ENCODE measurements around the gene SLC2A10.

SLC2A10 gene

DNA sequence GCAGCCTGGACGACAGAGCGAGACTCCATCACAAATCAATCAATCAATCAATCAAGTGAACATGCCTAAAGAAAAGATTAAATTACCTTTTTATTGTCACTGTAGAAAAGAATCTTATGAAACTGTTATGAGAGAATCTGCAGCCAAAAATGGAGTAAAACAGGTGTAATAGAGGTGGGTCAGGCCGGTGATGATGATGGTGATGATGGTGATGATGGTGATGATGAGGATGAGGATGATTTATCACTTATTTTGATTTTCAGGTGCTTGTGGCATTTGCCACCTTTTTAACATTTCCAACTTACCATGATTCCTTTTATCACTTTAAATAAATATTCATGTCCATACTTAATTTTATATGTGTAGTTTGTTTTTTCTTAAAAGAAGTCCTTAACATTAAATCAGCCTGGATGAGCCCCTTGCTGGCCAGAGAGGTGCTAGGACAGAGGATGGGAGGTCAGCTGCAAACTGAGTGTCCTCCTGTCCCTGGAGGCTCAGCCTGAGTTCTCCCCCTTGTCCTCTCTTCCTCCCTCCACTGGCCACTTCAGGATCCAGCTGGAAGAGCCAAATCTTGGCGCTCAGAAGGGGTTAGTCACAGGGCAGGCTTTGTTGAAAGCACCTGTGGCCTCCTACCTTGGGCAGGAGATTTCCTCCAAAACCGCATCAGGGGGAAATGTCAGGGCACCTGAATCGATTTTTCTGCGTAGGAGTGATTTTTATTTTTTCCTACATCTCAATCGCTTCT is 32.6 kb downstream of the SLC2A10 start:
- H3K4me3 ChIP-seq (ENCODE audit: low read depth, low read length) = no peak overlapping the region
- DNase-seq (ENCODE audit: low read depth) = no peak
- TF ChIP-seq, protein P1, sequence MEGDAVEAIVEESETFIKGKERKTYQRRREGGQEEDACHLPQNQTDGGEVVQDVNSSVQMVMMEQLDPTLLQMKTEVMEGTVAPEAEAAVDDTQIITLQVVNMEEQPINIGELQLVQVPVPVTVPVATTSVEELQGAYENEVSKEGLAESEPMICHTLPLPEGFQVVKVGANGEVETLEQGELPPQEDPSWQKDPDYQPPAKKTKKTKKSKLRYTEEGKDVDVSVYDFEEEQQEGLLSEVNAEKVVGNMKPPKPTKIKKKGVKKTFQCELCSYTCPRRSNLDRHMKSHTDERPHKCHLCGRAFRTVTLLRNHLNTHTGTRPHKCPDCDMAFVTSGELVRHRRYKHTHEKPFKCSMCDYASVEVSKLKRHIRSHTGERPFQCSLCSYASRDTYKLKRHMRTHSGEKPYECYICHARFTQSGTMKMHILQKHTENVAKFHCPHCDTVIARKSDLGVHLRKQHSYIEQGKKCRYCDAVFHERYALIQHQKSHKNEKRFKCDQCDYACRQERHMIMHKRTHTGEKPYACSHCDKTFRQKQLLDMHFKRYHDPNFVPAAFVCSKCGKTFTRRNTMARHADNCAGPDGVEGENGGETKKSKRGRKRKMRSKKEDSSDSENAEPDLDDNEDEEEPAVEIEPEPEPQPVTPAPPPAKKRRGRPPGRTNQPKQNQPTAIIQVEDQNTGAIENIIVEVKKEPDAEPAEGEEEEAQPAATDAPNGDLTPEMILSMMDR (IDR thresholded peaks at IDR 0.05; ENCODE audit: control insufficient read depth, extremely low read depth, insufficient read depth) = no peak

DNA sequence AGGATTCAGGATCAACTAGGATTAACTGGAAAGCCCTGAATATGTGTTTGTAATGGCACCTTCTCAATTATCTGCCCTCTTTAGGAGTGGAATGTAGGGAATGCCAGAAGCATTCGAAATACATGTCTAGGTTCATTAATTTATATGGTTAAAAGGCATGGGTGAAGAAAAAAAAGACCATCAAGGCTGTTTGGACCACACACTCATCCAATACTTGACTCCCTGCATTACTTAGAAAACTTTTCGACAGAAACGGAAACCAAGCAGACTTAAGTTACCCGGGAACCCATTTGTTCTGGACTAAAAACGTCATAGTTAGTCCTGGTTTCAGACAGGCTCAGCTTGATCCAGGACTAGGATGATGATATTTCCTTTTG is 33.2 kb downstream of the SLC2A10 start:
- no peak overlapping the region for H3K4me3 ChIP-seq (ENCODE audit: low read depth, low read length)
- TF ChIP-seq, protein P1 (IDR thresholded peaks at IDR 0.05; ENCODE audit: control insufficient read depth, extremely low read depth, insufficient read depth) = no peak
- DNase-seq (ENCODE audit: low read depth) = no peak

DNA sequence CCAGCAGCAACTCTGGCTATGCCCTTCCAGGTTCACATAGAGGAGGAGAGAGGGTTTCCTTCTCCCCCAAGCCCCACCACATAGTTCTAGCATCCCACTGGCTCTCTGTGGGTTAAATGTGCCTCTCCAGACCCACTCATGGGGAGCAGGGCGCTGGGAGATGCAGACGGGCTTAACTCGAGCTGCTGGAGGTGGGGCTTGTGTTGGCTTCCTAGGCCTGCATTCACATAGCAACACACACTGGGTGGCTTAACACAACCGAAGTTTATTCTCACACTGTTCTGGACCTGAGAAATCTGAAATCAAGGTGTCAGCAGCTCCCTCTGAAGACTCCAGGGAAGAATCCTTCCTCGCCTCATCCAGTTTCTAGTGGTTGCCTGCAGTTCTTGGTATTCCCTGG is 33.6 kb downstream of the SLC2A10 start:
- DNase-seq (ENCODE audit: low read depth) = no peak
- no peak overlapping the region for H3K4me3 ChIP-seq (ENCODE audit: low read depth, low read length)
- TF ChIP-seq, protein P1 (IDR thresholded peaks at IDR 0.05; ENCODE audit: control insufficient read depth, extremely low read depth, insufficient read depth) = no peak

DNA sequence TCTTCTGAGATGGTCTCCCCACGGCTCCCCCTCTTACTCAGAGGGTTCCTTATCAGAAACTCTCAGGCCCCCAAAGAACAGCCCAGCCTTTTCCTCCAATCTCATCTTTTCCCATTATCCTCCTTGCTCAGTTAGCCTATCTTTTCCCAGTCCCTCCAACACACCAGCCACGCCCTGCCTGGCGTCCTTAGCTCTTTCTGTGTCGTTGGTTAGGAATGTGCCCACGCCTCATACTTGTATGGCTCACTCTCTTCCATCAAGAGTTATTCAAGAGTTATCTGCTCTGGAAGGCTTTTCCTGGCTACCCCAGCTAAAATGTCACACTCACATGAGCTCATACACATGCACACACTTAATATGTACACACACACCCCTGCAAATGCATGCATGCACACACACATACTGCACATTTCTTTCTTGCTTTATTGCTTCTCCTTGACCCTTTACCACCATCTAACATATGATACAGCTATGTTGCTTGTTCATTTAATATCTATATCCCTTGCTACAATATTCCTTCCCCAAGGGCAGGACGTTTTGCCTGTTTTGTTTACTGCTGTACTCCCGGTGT is 37.6 kb downstream of the SLC2A10 start:
- TF ChIP-seq, protein P1 (IDR thresholded peaks at IDR 0.05; ENCODE audit: control insufficient read depth, extremely low read depth, insufficient read depth) = no peak
- no peak for DNase-seq (ENCODE audit: low read depth)

DNA sequence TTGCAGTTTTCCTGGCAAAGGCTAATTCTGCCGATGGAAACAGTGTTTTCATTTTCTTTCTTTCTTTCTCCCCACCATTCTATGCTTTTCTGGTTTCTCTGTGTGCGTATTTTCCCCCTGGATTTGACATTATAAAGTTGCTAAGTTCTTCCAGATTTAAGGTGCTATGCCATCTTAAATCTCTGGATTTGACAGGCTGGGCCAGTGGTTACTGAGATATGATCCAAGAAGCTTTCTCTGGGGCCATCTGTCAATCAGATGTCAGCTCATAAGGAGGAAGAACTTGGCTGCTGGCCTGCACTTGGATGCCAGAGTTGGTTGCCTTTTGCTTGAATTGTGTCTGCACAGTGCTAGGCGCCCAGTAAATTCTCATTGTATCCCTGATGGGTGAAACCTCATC is 39.7 kb downstream of the SLC2A10 start:
- TF ChIP-seq, protein P1 (IDR thresholded peaks at IDR 0.05; ENCODE audit: control insufficient read depth, extremely low read depth, insufficient read depth) = no peak
- no peak for DNase-seq (ENCODE audit: low read depth)
- no peak overlapping the region for H3K4me3 ChIP-seq (ENCODE audit: low read depth, low read length)

More for the DNA sequence above, 37.6 kb downstream of the SLC2A10 start:
- no peak overlapping the region for H3K4me3 ChIP-seq (ENCODE audit: low read depth, low read length)

DNA sequence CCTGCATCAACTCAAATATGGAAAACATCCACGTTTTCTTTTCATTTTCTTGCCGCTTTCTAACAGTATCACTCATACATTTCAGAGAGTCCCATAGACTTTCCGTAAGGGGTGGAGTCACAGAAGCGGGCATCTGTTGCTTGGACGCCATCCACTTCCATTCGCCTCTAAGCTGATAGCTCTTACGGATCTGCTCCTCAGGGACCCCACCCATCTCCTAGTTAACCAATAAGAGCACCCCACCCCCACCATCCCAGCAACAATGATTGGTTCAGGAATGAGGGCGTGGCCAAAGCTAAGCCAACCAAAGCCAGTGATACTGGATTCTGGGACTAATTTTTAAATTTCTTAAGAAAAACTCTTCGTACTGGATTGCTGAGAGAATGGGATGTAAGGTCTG is 42.4 kb downstream of the SLC2A10 start:
- no peak overlapping the region for H3K4me3 ChIP-seq (ENCODE audit: low read depth, low read length)
- peak; percentile 8 for DNase-seq (ENCODE audit: low read depth)
- TF ChIP-seq, protein P1 (IDR thresholded peaks at IDR 0.05; ENCODE audit: control insufficient read depth, extremely low read depth, insufficient read depth) = no peak

Measured in LNCaP clone FGC (cell line).